Body of pancreas (tissue), 4 donors: ENCODE results near the gene C19orf38. TPM values are rescaled to one million over a fixed set of nuclear protein-coding genes. Genes with fewer than 3 reads are reported as not detected.

Experiments used
- ATAC-seq: fragments of 150-250 bp; one replicate; pipeline ENCODE4 v1.9.1; 2016
- DNase-seq, 4 donors: peaks; one replicate each; pipeline ENCODE4 v3.0.0-alpha.2; 2019
- H3K27ac ChIP-seq, 4 donors: fragments of 200-600 bp; sonication (generic); 1 replicate in 3 of 4; 2 replicates in 1 of 4; pipeline versions ENCODE4 v1.5.1 to v1.6.1; 2016 to 2019; ENCODE audit warnings: mild to moderate bottlenecking in 1 of 4, mixed read lengths in 1 of 4, moderate library complexity in 1 of 4
- H3K27me3 ChIP-seq, 2 donors: fragments of 200-600 bp; sonication (generic); one replicate each; pipeline ENCODE4 v1.6.0; 2016; ENCODE audit warnings: mild to moderate bottlenecking in 1 of 2
- H3K36me3 ChIP-seq, 2 donors: fragments of 200-600 bp; sonication (generic); replicated peaks in 1 of 2; 2 replicates each; pipeline ENCODE4 v1.5.1; 2016; ENCODE audit warnings: low read depth in 2 of 2; ENCODE audit not compliant: insufficient read depth in 1 of 2
- H3K4me1 ChIP-seq: fragments of 200-600 bp; sonication (generic); one replicate; pipeline ENCODE4 v1.6.0; 2016
- H3K4me3 ChIP-seq, 2 donors: fragments of 200-600 bp; sonication (generic); 1 replicate in 1 of 2; 2 replicates in 1 of 2; pipeline ENCODE4 v1.5.1; 2016 to 2019
- H3K9me3 ChIP-seq, 3 donors: fragments of 200-600 bp; sonication (generic); 1 replicate in 2 of 3; 2 replicates in 1 of 3; pipeline ENCODE4 v1.5.1; 2016
- POLR2A ChIP-seq, 3 donors: fragments of 450-650 bp; IDR thresholded peaks; one replicate each; pipeline ENCODE4 v1.6.1; 2016; ENCODE audit warnings: antibody characterized with exemption in 3 of 3, mild to moderate bottlenecking in 2 of 3
- WGBS, 2 donors: methylation state at CpG; one replicate each; pipeline ENCODE4 v1.1.5; 2017; 5-methylcytosine and 5-hydroxymethylcytosine counted together
- intact Hi-C: fragments of 100-400 bp; cut with DNase I; formaldehyde crosslinking; loops from one replicate; pipeline ENCODE4 v1.15.1; 2023
- total RNA-seq, 2 donors: library from RNA; depleted of rRNA; stranded (reverse); fragments of >200 nt; gene quantifications; one replicate each; pipeline ENCODE4 v1.1.0, GENCODE V29; 2016
- TF ChIP-seq, protein P1 (sequence below), 7 experiments: fragments of 450-650 bp in 4 of 7; fragments of 200-600 bp in 3 of 7; sonication (generic) in 3 of 7; IDR thresholded peaks; one replicate each; pipeline ENCODE4 v1.5.1; 2016 to 2019; ENCODE audit warnings: antibody characterized with exemption in 7 of 7

C19orf38 gene
- total RNA-seq, 2 donors from 2014 or later, result 0.52 TPM; not detected in 1

DNA sequence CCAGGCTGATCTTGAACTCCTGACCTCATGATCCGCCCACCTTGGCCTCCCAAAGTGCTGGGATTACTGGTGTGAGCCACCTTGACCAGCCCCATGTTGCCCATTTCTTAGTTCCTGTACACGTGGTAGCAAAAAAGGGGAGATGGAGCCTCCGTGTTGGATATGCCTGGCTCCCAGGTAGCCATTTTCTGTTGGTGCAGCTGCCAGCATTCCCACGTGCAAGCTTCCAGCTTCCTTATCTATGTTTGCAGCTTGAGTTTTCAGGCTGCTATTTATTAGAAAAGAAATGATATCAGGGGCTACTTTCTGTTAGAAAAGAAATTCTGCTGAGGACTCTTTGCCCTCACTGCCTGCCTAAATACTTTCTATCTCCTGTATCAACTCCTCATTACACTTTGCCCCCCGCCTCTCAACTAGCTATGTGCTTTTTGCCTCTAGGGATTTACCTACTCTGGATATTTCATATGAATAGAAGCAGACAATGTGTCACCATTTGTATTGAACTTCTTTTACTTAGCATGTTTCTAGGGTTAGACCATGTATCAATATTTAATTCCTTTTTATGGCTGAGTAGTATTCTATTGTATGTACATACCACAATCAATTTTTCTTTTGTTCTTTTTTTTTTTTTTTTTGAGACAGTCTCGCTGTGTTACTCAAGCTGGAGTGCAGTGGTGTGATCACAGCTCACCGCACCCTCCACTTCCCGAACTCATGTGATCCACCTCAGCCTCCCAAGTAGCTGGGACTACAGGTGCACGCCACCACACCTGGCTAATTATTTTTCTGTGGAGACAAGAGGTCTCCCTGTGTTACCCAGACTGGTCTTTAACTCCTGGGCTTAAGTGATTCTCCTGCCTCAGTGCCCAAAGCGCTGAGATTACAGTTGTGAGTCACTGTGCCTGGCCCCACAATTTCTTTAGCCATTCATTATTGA is 8.8 kb upstream of the C19orf38 start:
- Histone ChIP-seq H3K36me3 (no peaks in the 10 kb centered on the region), H3K9me3 (peaks cover 0 to 7% (median 0%) of the 10 kb centered on the region in 3 donors), H3K27me3 (no peaks in the 10 kb centered on the region), H3K4me3 (no peak overlapping the region), H3K27ac (peak overlapping the region; percentile 63 to 87 (median 83)), H3K4me1 (peaks cover 35% of the 10 kb centered on the region)
- intact Hi-C loops, result loop anchor here (10.0 kb wide), 1 partner anchor 125 kb away; the partner anchor contains the start of gene DNM2
- DNase-seq (peak; percentile 86 to 89 (median 87)), ATAC-seq (no peak)
- no peak for TF ChIP-seq POLR2A (IDR thresholded peaks at IDR 0.05)
- TF ChIP-seq, protein P1, sequence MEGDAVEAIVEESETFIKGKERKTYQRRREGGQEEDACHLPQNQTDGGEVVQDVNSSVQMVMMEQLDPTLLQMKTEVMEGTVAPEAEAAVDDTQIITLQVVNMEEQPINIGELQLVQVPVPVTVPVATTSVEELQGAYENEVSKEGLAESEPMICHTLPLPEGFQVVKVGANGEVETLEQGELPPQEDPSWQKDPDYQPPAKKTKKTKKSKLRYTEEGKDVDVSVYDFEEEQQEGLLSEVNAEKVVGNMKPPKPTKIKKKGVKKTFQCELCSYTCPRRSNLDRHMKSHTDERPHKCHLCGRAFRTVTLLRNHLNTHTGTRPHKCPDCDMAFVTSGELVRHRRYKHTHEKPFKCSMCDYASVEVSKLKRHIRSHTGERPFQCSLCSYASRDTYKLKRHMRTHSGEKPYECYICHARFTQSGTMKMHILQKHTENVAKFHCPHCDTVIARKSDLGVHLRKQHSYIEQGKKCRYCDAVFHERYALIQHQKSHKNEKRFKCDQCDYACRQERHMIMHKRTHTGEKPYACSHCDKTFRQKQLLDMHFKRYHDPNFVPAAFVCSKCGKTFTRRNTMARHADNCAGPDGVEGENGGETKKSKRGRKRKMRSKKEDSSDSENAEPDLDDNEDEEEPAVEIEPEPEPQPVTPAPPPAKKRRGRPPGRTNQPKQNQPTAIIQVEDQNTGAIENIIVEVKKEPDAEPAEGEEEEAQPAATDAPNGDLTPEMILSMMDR (IDR thresholded peaks at IDR 0.05), result peak in 1 of 7 experiments; percentile 5
- 33 to 34% methylated on average over 10 of the region's 10 CpGs for WGBS, 2 donors

DNA sequence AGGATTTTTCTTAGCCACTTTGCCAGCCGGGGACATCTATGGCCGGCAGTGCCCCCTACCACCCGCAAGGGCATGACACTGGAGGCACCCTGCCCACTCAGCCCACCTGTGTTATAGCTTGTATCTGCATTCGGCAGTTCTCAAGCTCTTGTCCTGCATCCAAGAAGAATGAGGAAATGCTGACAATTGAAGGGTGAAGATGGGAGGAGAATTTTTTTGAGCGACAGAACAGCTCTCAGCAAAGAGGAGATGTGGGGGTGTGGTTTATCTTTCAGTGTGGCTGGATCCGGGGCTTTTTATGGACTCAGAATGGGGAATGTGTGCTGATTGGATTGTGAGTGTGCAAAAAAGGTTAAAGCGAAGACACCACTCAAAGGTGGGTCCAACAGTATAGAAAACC is 5.4 kb upstream of the C19orf38 start:
- TF ChIP-seq, protein P1 (IDR thresholded peaks at IDR 0.05), result no peak
- no peak for TF ChIP-seq POLR2A (IDR thresholded peaks at IDR 0.05)
- H3K27me3 ChIP-seq, result no peaks in the 10 kb centered on the region
- 93% methylated on average over 7 of the region's 7 CpGs for WGBS, 2 donors
- intact Hi-C loops, result loop anchor here (10.0 kb wide), 1 partner anchor 128 kb away; the partner anchor contains the start of gene DNM2
- no peak overlapping the region for H3K4me3 ChIP-seq
- ATAC-seq, result no peak
- H3K9me3 ChIP-seq, result no peaks in the 10 kb centered on the region
- peaks cover 17% of the 10 kb centered on the region for H3K4me1 ChIP-seq
- no peak overlapping the region for H3K27ac ChIP-seq
- no peaks in the 10 kb centered on the region for H3K36me3 ChIP-seq
- no peak for DNase-seq

DNA sequence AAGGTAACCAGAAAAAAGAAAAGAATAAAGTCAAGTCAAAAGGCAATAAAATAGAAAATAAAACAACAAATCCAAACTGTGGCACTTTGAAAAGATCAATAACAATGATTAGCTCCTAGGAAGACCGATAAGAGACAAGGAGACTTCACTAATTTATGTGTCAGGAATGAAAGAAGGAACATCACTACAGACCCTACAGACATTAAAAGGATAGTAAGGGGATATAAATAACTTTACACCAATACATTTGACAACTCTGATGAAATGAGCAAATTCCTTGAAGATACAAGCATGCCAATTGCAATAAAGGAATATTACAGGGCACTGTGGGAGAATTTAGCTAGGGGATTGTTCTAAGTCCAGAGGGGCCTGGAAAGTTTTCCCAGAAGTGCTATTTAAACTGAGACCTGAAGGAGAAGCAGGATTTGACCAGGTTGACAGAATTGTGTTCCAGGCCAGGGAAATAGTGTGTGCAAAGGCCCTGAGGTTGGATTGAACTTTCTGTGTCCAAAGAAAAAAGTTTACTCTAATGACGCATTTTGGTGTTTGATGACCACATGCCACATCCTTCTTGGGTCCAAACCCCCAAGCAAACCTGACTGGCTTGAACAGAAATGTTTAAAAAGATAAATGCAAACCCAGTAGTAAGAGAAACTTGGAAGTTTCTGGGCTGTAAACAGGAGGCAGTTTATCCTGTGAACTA is 1.6 kb upstream of the C19orf38 start:
- WGBS, 2 donors, result 74 to 81% methylated on average over 2 of the region's 2 CpGs
- Histone ChIP-seq H3K27me3 (no peaks in the 10 kb centered on the region), H3K27ac (no peak overlapping the region), H3K4me3 (no peak overlapping the region), H3K36me3 (no peaks in the 10 kb centered on the region), H3K4me1 (no peaks in the 10 kb centered on the region), H3K9me3 (no peaks in the 10 kb centered on the region)
- no peak for ATAC-seq
- no peak for TF ChIP-seq POLR2A (IDR thresholded peaks at IDR 0.05)
- TF ChIP-seq, protein P1 (IDR thresholded peaks at IDR 0.05), result no peak
- intact Hi-C loops, result loop anchor here (10.0 kb wide), 1 partner anchor 132 kb away; the partner anchor contains the start of gene DNM2
- DNase-seq, result no peak

DNA sequence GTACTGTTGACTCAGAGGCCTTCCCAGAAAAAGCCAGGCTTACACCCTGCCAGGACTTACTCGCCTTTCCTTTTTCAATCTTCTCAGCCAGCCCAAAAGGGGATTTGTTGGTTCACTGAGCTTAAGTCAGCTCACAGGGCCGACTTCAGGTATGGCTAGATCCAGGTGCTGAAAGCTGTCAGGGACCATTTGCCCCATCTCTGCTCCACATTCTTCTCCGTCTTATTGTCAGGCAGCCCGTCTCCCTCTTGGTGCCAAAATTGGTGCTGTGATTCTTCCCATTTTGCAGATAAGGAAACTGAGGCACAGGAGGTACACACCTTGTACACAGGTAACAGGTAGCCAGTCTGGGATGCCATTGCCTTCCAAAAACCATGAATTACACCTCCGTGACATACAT is 2.4 kb downstream of the C19orf38 start:
- Histone ChIP-seq H3K4me3 (no peak overlapping the region), H3K27me3 (no peaks in the 10 kb centered on the region), H3K27ac (no peak overlapping the region), H3K4me1 (no peaks in the 10 kb centered on the region), H3K9me3 (no peaks in the 10 kb centered on the region), H3K36me3 (no peaks in the 10 kb centered on the region)
- ATAC-seq (no peak), DNase-seq (no peak)
- intact Hi-C loops, result no loop called here
- TF ChIP-seq, protein P1 (IDR thresholded peaks at IDR 0.05), result no peak
- no peak for TF ChIP-seq POLR2A (IDR thresholded peaks at IDR 0.05)
- 85% methylated on average over 5 of the region's 5 CpGs for WGBS, 2 donors
